Activated naive CD4-positive, alpha-beta T cell treated with anti-CD3 and anti-CD28 coated beads, Interleukin-2, amount 50 U/mL, for 72 hours (primary cell): ENCODE data around the gene PTGS1. TPM values are rescaled to one million over a fixed set of nuclear protein-coding genes. Genes with fewer than 3 reads are reported as not detected.
"Not testable (repeated sequence)": the region's sequence is repeated elsewhere in the genome, so short reads cannot be mapped to it uniquely, and the experiment has no call there.

ENCODE experiments used
- ATAC-seq, 2 donors: fragments of 150-1000 bp; cut with Tn5 transposase; 2 replicates each; pipeline ENCODE4 v1.10.0; 2021; ENCODE audit warnings: mild to moderate bottlenecking in 2 of 2, moderate library complexity in 2 of 2
- DNase-seq, 2 donors: peaks; one replicate each; pipeline ENCODE4 v3.0.0; 2021 to 2022; ENCODE audit warnings: low spot score in 2 of 2
- H3K27ac Mint-ChIP-seq, 2 donors: one replicate each; pipeline ENCODE4 v1.8.0; 2022; ENCODE audit warnings: mild to moderate bottlenecking in 2 of 2, mixed read lengths in 2 of 2
- H3K36me3 Mint-ChIP-seq, 2 donors: one replicate each; pipeline ENCODE4 v1.8.0; 2022; ENCODE audit warnings: mixed read lengths in 2 of 2
- H3K9me3 Mint-ChIP-seq, 2 donors: one replicate each; pipeline ENCODE4 v1.8.0; 2022; ENCODE audit warnings: mixed read lengths in 2 of 2
- total RNA-seq, 2 donors: library from RNA; stranded (reverse); gene quantifications; one replicate each; pipeline ENCODE4 v1.2.3, GENCODE V29; 2022

The PTGS1 gene
- total RNA-seq: under 1 TPM; 0.25 to 0.54 TPM

- no peak within 1 kb of the TSS for H3K27ac Mint-ChIP-seq
- peak; percentile 56 to 68 for ATAC-seq
- no peaks in the 10 kb centered on the region for H3K36me3 Mint-ChIP-seq
- no peak for DNase-seq
- H3K9me3 Mint-ChIP-seq: peaks cover 4% of the 10 kb centered on the region in 2 donors
These were observed at the start of gene PTGS1 for GRCh38 chr9:122370869-122371755. Gene PTGS1 (plus strand): TSS chr9:122371024. CDS start chr9:122371085, 61 bp downstream.

DNA sequence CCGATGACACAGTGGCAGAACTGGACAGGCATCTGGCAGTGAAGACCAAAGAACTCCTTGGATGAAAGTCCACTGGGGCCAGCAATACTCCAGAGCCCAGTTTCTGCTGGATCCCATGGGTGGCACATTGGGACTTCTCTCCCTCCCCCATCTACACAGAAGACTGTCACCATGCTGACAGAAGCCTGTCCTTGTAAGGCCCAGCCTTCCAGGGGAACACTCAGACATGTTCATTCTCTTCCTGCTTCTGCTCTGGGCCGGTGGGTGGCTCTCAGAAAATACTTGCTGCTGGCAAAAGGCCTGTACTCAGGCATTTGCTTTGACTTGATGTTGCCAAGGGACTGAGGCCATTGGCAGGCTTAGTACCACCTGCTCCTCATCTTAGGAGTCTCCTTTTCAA lies 48.3 kb upstream of the PTGS1 start:
- H3K36me3 Mint-ChIP-seq: peaks cover 0 to 14% of the 10 kb centered on the region in 2 donors
- DNase-seq (no peak), ATAC-seq (no peak)
- peak overlapping the region in 1 of 2 donors; percentile 94 for H3K27ac Mint-ChIP-seq
- H3K9me3 Mint-ChIP-seq: no peaks in the 10 kb centered on the region

DNA sequence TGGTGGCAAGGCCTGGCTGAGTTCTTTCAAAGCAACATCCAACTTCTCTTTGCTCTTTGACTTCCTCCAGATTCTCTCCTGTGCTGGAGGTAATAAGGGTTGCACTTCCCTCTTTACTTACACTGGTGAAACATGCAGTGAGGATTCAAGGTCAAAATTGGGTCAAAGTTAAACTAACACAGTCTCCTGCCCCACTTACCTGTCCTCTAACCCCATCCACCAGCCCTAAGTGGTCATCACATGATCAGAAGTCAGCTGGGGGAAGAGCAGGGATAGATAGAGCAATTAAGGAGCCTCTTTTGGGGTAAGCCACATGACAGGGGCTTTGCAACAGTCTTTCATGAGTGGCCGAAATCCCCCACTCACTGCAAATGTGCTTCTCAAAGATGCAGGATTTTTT lies 46.2 kb upstream of the PTGS1 start:
- Mint-ChIP-seq H3K27ac (peak overlapping the region in 1 of 2 donors; percentile 81), H3K36me3 (peaks cover 0 to 14% of the 10 kb centered on the region in 2 donors)
- not testable (repeated sequence) for DNase-seq, H3K9me3 Mint-ChIP-seq, ATAC-seq

DNA sequence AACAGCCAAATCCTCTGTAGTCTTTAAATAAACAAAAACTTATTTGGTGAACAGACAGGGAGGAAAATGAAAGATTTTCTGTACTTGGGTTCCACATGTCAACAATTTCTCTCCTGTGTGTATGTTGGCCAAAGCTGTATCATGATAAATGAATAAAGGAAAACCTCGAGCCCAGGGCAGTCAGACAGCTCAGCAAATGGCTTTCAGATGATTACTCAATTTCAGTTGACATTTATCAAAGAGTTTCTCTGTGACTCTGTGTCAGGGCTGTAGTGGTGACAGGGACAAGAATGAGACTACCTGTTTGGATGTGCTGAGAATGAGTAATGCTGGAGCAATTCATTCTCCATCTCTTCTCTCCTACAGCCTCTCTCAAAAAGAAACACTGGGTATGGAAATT lies 45.7 kb upstream of the PTGS1 start:
- H3K27ac Mint-ChIP-seq: no peak overlapping the region
- H3K36me3 Mint-ChIP-seq: peaks cover 0 to 14% of the 10 kb centered on the region in 2 donors
- ATAC-seq (peak; percentile 95 to 96), DNase-seq (no peak)
- no peaks in the 10 kb centered on the region for H3K9me3 Mint-ChIP-seq

- no peak for ATAC-seq
- Mint-ChIP-seq H3K36me3 (peaks cover 0 to 14% of the 10 kb centered on the region in 2 donors), H3K27ac (no peak overlapping the region), H3K9me3 (no peaks in the 10 kb centered on the region)
- DNase-seq: no peak
These were observed 43.6 kb upstream of the PTGS1 start for GRCh38 chr9:122327175-122327574.

GRCh38 chr9:122329597-122329996 lies 41.2 kb upstream of the PTGS1 start:
- no peak for ATAC-seq
- H3K27ac Mint-ChIP-seq: peak overlapping the region in 1 of 2 donors; percentile 38
- H3K9me3 Mint-ChIP-seq: no peaks in the 10 kb centered on the region
- H3K36me3 Mint-ChIP-seq: no peaks in the 10 kb centered on the region
- no peak for DNase-seq

- not testable (repeated sequence) for H3K9me3 Mint-ChIP-seq, DNase-seq
These were observed 40.4 kb upstream of the PTGS1 start for GRCh38 chr9:122330466-122330865.

DNA sequence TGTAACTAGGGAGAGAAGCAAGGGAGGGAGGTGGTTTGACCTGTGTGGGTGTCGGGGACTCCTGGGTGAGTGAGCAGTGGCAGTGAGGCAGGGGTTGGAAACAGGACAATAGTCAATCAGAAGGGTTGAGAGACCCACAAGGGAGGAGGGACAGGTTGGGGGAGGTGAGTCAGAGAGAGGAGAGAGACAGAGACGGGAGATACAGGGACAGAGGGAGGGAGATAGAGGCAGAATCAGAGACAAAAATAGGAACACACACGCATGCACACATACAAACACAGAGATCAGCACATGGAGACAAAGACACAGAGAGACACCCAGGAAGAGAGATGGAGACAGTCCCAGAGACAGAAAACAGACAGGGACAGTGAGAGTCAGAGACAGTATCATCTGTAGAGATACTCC lies 39.3 kb upstream of the PTGS1 start:
- no peak for ATAC-seq
- no peak for DNase-seq
- Mint-ChIP-seq H3K9me3 (no peaks in the 10 kb centered on the region), H3K36me3 (no peaks in the 10 kb centered on the region), H3K27ac (peak overlapping the region; percentile 12 to 56)

More at GRCh38 chr9:122330466-122330865, 40.4 kb upstream of the PTGS1 start:
- H3K27ac Mint-ChIP-seq, H3K36me3 Mint-ChIP-seq, ATAC-seq: not testable (repeated sequence)

GRCh38 chr9:122332083-122332482 lies 38.7 kb upstream of the PTGS1 start:
- ATAC-seq: no peak

GRCh38 chr9:122332644-122333043 lies 38.2 kb upstream of the PTGS1 start:
- ATAC-seq (no peak), DNase-seq (no peak)
- peak overlapping the region in 1 of 2 donors; percentile 56 for H3K27ac Mint-ChIP-seq
- H3K9me3 Mint-ChIP-seq: no peaks in the 10 kb centered on the region
- H3K36me3 Mint-ChIP-seq: no peaks in the 10 kb centered on the region

More at GRCh38 chr9:122332083-122332482, 38.7 kb upstream of the PTGS1 start:
- Mint-ChIP-seq H3K27ac (peak overlapping the region; percentile 56 to 68), H3K9me3 (no peaks in the 10 kb centered on the region), H3K36me3 (no peaks in the 10 kb centered on the region)
- DNase-seq: no peak

- Mint-ChIP-seq H3K9me3 (no peaks in the 10 kb centered on the region), H3K36me3 (no peaks in the 10 kb centered on the region), H3K27ac (no peak overlapping the region)
- no peak for DNase-seq
- ATAC-seq: no peak
These were observed 37.5 kb upstream of the PTGS1 start for GRCh38 chr9:122333169-122333808.

DNA sequence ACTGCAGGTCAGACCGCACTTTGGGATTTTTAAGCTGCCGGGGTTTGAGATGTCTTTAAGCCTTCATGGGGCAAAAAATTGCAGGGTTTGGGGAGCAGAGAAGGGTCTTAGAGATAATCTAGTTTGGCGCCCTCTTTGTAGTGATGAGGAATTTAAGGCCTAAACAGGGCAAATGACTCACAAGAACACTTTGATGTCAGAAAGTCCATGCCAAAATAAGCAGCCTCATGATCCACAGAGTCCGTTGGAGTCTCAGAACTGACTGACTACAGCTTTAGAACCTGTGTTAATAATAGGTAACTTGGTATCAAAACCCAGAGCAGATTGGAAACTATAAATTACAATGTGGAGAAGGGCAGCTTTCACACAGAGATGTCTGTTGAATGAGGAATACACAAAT lies 35.9 kb upstream of the PTGS1 start:
- ATAC-seq (no peak), DNase-seq (no peak)
- no peaks in the 10 kb centered on the region for H3K36me3 Mint-ChIP-seq
- H3K27ac Mint-ChIP-seq: no peak overlapping the region
- H3K9me3 Mint-ChIP-seq: no peaks in the 10 kb centered on the region

DNA sequence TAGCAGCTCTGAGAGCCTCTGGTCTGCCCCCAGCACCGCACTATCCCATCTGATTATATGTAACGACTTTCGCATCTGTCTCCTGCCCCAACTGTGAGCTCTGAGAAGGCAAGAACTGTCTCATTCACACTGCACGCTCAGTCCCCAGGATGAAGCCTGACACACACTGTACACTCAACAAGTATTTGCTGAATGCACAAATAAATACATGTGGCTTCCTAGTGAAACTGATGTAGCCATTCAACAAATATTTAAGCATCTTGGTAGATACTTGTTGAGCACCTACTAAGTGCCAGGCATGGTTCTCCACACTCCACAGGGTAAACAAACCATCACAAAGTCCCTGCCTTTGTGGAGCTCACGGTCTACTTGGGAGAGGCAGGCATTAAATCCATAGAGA lies 34.6 kb upstream of the PTGS1 start:
- peak overlapping the region in 1 of 2 donors; percentile 3 for H3K27ac Mint-ChIP-seq
- no peak for DNase-seq
- ATAC-seq: no peak
- H3K36me3 Mint-ChIP-seq: no peaks in the 10 kb centered on the region
- H3K9me3 Mint-ChIP-seq: no peaks in the 10 kb centered on the region

DNA sequence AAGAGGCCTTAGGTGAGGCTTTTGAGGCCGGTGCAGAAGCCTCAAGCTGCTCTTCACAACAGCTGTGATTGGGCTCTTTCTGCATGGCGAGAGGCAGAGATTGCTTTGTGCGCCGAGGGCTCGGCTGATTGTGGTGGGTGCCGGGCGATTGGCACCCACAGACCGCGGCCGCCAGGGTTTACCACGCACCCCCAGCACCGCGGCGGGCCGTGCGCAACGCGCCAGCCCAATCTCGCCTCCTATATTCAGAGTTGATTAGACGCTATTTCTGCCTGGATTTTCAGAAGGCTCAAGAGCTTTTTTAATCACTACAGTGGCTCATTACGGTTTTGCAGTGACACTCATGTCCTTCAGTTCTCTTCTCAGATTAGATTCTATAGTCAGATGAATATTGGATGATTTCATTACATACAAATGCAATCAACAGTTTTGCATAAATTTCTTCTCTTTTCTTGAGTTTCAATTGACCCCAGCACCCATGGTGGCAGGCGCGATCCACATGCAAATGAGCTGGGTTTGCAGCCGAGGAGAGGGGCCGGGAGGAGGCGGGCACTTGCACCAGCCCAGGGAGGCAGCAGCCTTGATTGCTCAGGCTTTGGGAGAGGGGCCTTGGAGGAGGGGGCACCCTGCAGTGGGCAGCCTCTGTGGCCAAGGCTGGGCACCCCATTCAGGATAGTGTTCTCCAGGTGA lies 33.8 kb upstream of the PTGS1 start:
- H3K36me3 Mint-ChIP-seq: no peaks in the 10 kb centered on the region
- ATAC-seq (no peak), DNase-seq (no peak)
- no peak overlapping the region for H3K27ac Mint-ChIP-seq
- no peaks in the 10 kb centered on the region for H3K9me3 Mint-ChIP-seq

DNA sequence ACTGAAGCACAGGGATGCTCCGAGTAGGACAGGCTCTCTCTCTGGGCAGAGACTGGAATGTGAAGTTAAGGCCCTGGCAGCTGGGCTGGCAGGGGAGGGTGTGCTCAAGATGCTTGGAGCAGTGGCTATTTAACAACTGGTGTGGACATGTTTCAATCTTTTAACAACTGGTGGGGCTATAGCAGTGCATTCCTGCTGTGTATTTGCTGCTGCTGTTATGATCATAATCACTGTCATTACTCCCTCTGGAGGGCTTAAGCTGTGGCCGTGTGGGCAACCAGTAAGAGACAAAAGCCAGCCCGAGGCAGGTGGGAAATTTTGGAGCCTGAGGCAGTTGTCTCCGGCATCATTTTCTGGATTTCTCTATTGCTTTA lies 33.3 kb upstream of the PTGS1 start:
- Mint-ChIP-seq H3K27ac (no peak overlapping the region), H3K36me3 (no peaks in the 10 kb centered on the region), H3K9me3 (no peaks in the 10 kb centered on the region)
- no peak for ATAC-seq
- DNase-seq: no peak

- no peak for DNase-seq
- H3K36me3 Mint-ChIP-seq: no peaks in the 10 kb centered on the region
- H3K27ac Mint-ChIP-seq: no peak overlapping the region
- ATAC-seq: no peak
- H3K9me3 Mint-ChIP-seq: no peaks in the 10 kb centered on the region
These were observed 32.3 kb upstream of the PTGS1 start for GRCh38 chr9:122338536-122338935.

GRCh38 chr9:122338994-122339393 lies 31.8 kb upstream of the PTGS1 start:
- H3K9me3 Mint-ChIP-seq: no peaks in the 10 kb centered on the region
- no peaks in the 10 kb centered on the region for H3K36me3 Mint-ChIP-seq
- ATAC-seq: no peak
- H3K27ac Mint-ChIP-seq: peak overlapping the region in 1 of 2 donors; percentile 56
- DNase-seq: no peak
